ENCODE measurements around the gene SPIN1. TPM values are rescaled to one million over a fixed set of nuclear protein-coding genes. Genes with fewer than 3 reads are reported as not detected.

SPIN1 gene
- total and polyA plus RNA-seq, 12 donors: 36.3 to 79.9 (median 57.4) TPM

GRCh38 chr9:88435336-88435735, 47.1 kb downstream of the SPIN1 start:
- no peak for TF ChIP-seq CTCF (IDR thresholded peaks at IDR 0.05)
- TF ChIP-seq POLR2A (IDR thresholded peaks at IDR 0.05): no peak
- no peaks in the 10 kb centered on the region for H3K27me3 ChIP-seq
- 91 to 99% (median 94%) methylated on average over 2 of the region's 2 CpGs for WGBS, 4 donors

DNA sequence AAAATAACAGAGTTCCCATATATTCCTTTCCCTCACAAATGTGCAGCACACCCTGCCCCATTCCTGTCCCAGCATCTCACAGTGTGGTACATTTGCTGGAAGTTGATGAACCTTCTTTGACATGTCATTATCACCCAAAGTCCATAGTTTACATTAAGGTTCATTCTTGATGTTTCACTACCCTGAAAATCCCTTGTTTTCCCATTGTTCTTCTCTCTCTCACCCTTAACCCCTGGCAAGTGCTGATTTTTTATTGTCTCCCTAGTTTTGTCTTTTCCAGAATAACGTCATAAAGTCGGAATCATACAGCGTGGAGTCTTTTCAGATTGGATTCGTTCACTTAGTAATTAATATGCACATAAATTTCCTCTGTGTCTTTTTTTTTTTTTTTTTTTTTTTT, 48.1 kb downstream of the SPIN1 start:
- WGBS, 4 donors: 97 to 100% (median 98%) methylated on average over 4 of the region's 4 CpGs

More at GRCh38 chr9:88435336-88435735, 47.1 kb downstream of the SPIN1 start:
- intact Hi-C loops (cut with DNase I): no loop called here
- Histone ChIP-seq H3K4me1 (replicated peaks in 1 of 2) (peaks cover 0 to 5% of the 10 kb centered on the region in 2 donors), H3K4me3 (no peak overlapping the region), H3K9me3 (replicated peaks in 1 of 3) (no peaks in the 10 kb centered on the region), H3K27ac (no peak overlapping the region), H3K36me3 (replicated peaks in 1 of 2) (peaks cover 0 to 4% of the 10 kb centered on the region in 2 donors)
- DNase-seq: no peak

GRCh38 chr9:88437210-88438146, 49.2 kb downstream of the SPIN1 start:
- peaks cover 0 to 4% of the 10 kb centered on the region in 2 donors for H3K36me3 ChIP-seq (replicated peaks in 1 of 2)
- H3K4me1 ChIP-seq (replicated peaks in 1 of 2): peaks cover 0 to 5% of the 10 kb centered on the region in 2 donors
- H3K27me3 ChIP-seq: no peaks in the 10 kb centered on the region
- no peaks in the 10 kb centered on the region for H3K9me3 ChIP-seq (replicated peaks in 1 of 3)
- TF ChIP-seq CTCF (IDR thresholded peaks at IDR 0.05) (no peak), POLR2A (IDR thresholded peaks at IDR 0.05) (no peak)
- no peak overlapping the region for H3K4me3 ChIP-seq
- intact Hi-C loops (cut with DNase I): no loop called here
- 97 to 98% (median 97%) methylated on average over 13 of the region's 13 CpGs for WGBS, 4 donors
- no peak for DNase-seq
- H3K27ac ChIP-seq: no peak overlapping the region

More for the DNA sequence above, 48.1 kb downstream of the SPIN1 start:
- H3K4me1 ChIP-seq (replicated peaks in 1 of 2): peaks cover 0 to 5% of the 10 kb centered on the region in 2 donors
- H3K36me3 ChIP-seq (replicated peaks in 1 of 2): peaks cover 0 to 4% of the 10 kb centered on the region in 2 donors
- H3K4me3 ChIP-seq: no peak overlapping the region
- DNase-seq: no peak
- H3K27me3 ChIP-seq: no peaks in the 10 kb centered on the region
- intact Hi-C loops (cut with DNase I): no loop called here
- no peaks in the 10 kb centered on the region for H3K9me3 ChIP-seq (replicated peaks in 1 of 3)
- H3K27ac ChIP-seq: no peak overlapping the region
- TF ChIP-seq POLR2A (IDR thresholded peaks at IDR 0.05): no peak
- TF ChIP-seq CTCF (IDR thresholded peaks at IDR 0.05): no peak

DNA sequence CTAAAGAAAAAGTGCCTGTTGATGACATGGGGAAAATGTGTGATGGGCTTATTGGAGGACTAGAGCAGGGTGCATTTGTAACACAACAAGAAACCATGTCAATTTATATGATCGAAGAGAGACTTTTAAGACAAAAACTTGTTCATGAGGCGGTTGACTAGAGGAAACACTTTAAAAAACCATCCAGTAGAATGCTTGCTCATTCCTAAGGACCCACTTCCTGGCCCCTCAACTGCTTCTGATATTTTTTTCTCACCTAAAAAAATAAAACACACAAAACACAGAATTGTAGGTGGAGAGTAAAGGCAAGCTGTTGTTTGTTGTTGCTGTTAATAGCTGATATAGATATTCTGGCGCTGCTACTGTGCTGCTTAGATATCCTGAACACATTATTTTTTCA, 50.6 kb downstream of the SPIN1 start:
- Histone ChIP-seq H3K27me3 (no peaks in the 10 kb centered on the region), H3K27ac (no peak overlapping the region), H3K4me1 (replicated peaks in 1 of 2) (peaks cover 0 to 5% of the 10 kb centered on the region in 2 donors), H3K36me3 (replicated peaks in 1 of 2) (peaks cover 0 to 1% of the 10 kb centered on the region in 2 donors), H3K4me3 (no peak overlapping the region), H3K9me3 (replicated peaks in 1 of 3) (no peaks in the 10 kb centered on the region)
- TF ChIP-seq POLR2A (IDR thresholded peaks at IDR 0.05) (no peak), CTCF (IDR thresholded peaks at IDR 0.05) (no peak)
- 84 to 95% (median 88%) methylated on average over 3 of the region's 3 CpGs for WGBS, 4 donors
- DNase-seq: no peak
- intact Hi-C loops (cut with DNase I): no loop called here
